Ovary (tissue), 9 donors: Measurements from ENCODE around the gene SPATA9. TPM values are rescaled to one million over a fixed set of nuclear protein-coding genes. Genes with fewer than 3 reads are reported as not detected.

Experiments used
- DNase-seq, 5 donors: peaks; one replicate each; pipeline ENCODE4 v3.0.0-alpha.2; 2019 to 2020
- H3K27ac ChIP-seq, 2 donors: fragments of 200-600 bp; one replicate each; pipeline versions ENCODE4 v1.5.1 to v1.8.0; 2019 to 2022
- H3K27me3 ChIP-seq: fragments of 200-600 bp; one replicate; pipeline ENCODE4 v1.8.0; 2022
- H3K36me3 ChIP-seq: fragments of 200-600 bp; sonication (generic); one replicate; pipeline ENCODE4 v1.5.1; 2019
- H3K4me1 ChIP-seq: one replicate; pipeline ENCODE4 v1.8.1; 2013; ENCODE audit warnings: mild to moderate bottlenecking, moderate library complexity; ENCODE audit not compliant: insufficient read depth
- H3K4me3 ChIP-seq: fragments of 200-600 bp; sonication (generic); one replicate; pipeline ENCODE4 v1.5.1; 2017
- H3K9me3 ChIP-seq, 2 donors: fragments of 200-600 bp in 1 of 2; sonication (generic) in 1 of 2; one replicate each; pipeline versions ENCODE4 v1.5.1 to v1.8.1; 2013 to 2019; ENCODE audit warnings: mild to moderate bottlenecking in 1 of 2, moderate library complexity in 1 of 2
- CTCF ChIP-seq, 3 donors: fragments of 450-650 bp in 2 of 3; fragments of 200-600 bp in 1 of 3; IDR thresholded peaks; one replicate each; pipeline versions ENCODE4 v1.5.1 to v1.8.0; 2016 to 2022; ENCODE audit warnings: antibody characterized with exemption in 3 of 3, mild to moderate bottlenecking in 1 of 3
- EP300 ChIP-seq: sonication (generic); formaldehyde crosslinking; IDR thresholded peaks from one replicate; pipeline ENCODE4 v1.6.1; 2017; ENCODE audit warnings: antibody characterized with exemption
- POLR2A ChIP-seq: fragments of 450-650 bp; IDR thresholded peaks from one replicate; pipeline ENCODE4 v1.6.1; 2017; ENCODE audit warnings: antibody characterized with exemption, mild to moderate bottlenecking, moderate library complexity
- WGBS, 3 donors: extraction: QIAGEN DNeasy Blood & Tissue Kit in 1 of 3; methylation state at CpG; one replicate each; pipeline versions ENCODE4 v1.1.5 to v1.1.7; 2013 to 2017; 5-methylcytosine and 5-hydroxymethylcytosine counted together
- intact Hi-C, 4 donors: fragments of 100-400 bp; cut with DNase I; formaldehyde crosslinking; loops; one replicate each; pipeline versions ENCODE4 v1.11.0 to v1.15.1; 2022 to 2023
- polyA plus RNA-seq, 2 donors: library from polyadenylated mRNA; stranded (reverse); fragments of 200-250 nt in 1 of 2; fragments of 350-450 nt in 1 of 2; fragmentation: Illumina TruSeq in 1 of 2; extraction: RNeasy Lipid Tissue Mini Kit (QIAGEN cat#74804) in 1 of 2; gene quantifications; one replicate each; pipeline ENCODE4 v1.2.3, GENCODE V29; 2013 to 2014
- total RNA-seq, 7 donors: library from RNA; depleted of rRNA in 2 of 7; stranded (reverse); fragments of >200 nt in 2 of 7; fragmentation: NEBNext Ultra II Directional in 3 of 7; extraction: Animal tissue kit (Norgen Biotek cat#: 25700) in 3 of 7; gene quantifications; one replicate each; pipeline versions ENCODE4 v1.1.0 to v1.2.4, GENCODE V29; 2016 to 2023
- donor health status: DM: no; HTN: no; CAD: no; lungs with moderate emphysema.
- donor health status: DM: no; HTN: no; CAD: no.
- donor health status: Bipolar disorder and iron deficiency.
- donor health status: DM: yes; HTN: yes; CAD: no.
- donor health status: DM: no; HTN: no; CAD: no.
- donor health status: DM: yes; HTN: yes; CAD: no.

The SPATA9 gene
- total and polyA plus RNA-seq, 9 donors: 0.46 to 1.7 (median 0.89) TPM

GRCh38 chr5:95720094-95720786 lies 37.4 kb upstream of the SPATA9 start:
- 11 to 23% (median 17%) methylated on average over 3 of the region's 3 CpGs for WGBS, 3 donors
- TF ChIP-seq EP300: no peak
- no peak for TF ChIP-seq CTCF (IDR thresholded peaks at IDR 0.05)
- TF ChIP-seq POLR2A: no peak
- peaks cover 10% of the 10 kb centered on the region for H3K4me1 ChIP-seq
- no peaks in the 10 kb centered on the region for H3K9me3 ChIP-seq
- H3K36me3 ChIP-seq: no peaks in the 10 kb centered on the region
- peak overlapping the region in 1 of 2 donors; percentile 46 for H3K27ac ChIP-seq
- intact Hi-C loops: no loop called here
- no peaks in the 10 kb centered on the region for H3K27me3 ChIP-seq
- H3K4me3 ChIP-seq: no peak overlapping the region
- DNase-seq: no peak

- intact Hi-C loops: loop anchor here in 1 of 4 donors (5.0 kb wide), 1 partner anchor 46 kb away; no protein-coding TSS in a partner anchor
- no peaks in the 10 kb centered on the region for H3K9me3 ChIP-seq
- TF ChIP-seq CTCF (IDR thresholded peaks at IDR 0.05): no peak
- no peak for TF ChIP-seq EP300
- TF ChIP-seq POLR2A: no peak
- H3K36me3 ChIP-seq: no peaks in the 10 kb centered on the region
- DNase-seq: no peak
- 91 to 93% (median 92%) methylated on average over 2 of the region's 2 CpGs for WGBS, 3 donors
- H3K4me1 ChIP-seq: peaks cover 10% of the 10 kb centered on the region
- H3K27me3 ChIP-seq: no peaks in the 10 kb centered on the region
- no peak overlapping the region for H3K4me3 ChIP-seq
- H3K27ac ChIP-seq: no peak overlapping the region
Observed at GRCh38 chr5:95718738-95719137, 35.9 kb upstream of the SPATA9 start.

- H3K27me3 ChIP-seq: no peaks in the 10 kb centered on the region
- no peaks in the 10 kb centered on the region for H3K36me3 ChIP-seq
- no peaks in the 10 kb centered on the region for H3K9me3 ChIP-seq
- no peak for DNase-seq
- H3K4me1 ChIP-seq: peaks cover 8% of the 10 kb centered on the region
- H3K4me3 ChIP-seq: no peak overlapping the region
- WGBS, 3 donors: 79 to 93% (median 91%) methylated on average over 2 of the region's 2 CpGs
- intact Hi-C loops: loop anchor here in 1 of 4 donors (5.0 kb wide), 1 partner anchor 46 kb away; no protein-coding TSS in a partner anchor
- no peak overlapping the region for H3K27ac ChIP-seq
- TF ChIP-seq POLR2A (no peak), EP300 (no peak), CTCF (IDR thresholded peaks at IDR 0.05) (no peak)
Observed at GRCh38 chr5:95718203-95718602, 35.4 kb upstream of the SPATA9 start.

GRCh38 chr5:95717439-95717838 lies 34.6 kb upstream of the SPATA9 start:
- intact Hi-C loops: loop anchor here in 1 of 4 donors (5.0 kb wide), 1 partner anchor 45 kb away; no protein-coding TSS in a partner anchor
- 90 to 94% (median 94%) methylated on average over 2 of the region's 2 CpGs for WGBS, 3 donors
- H3K27me3 ChIP-seq: no peaks in the 10 kb centered on the region
- H3K4me3 ChIP-seq: no peak overlapping the region
- DNase-seq: no peak
- peaks cover 5% of the 10 kb centered on the region for H3K4me1 ChIP-seq
- no peak overlapping the region for H3K27ac ChIP-seq
- no peaks in the 10 kb centered on the region for H3K36me3 ChIP-seq
- no peaks in the 10 kb centered on the region for H3K9me3 ChIP-seq
- no peak for TF ChIP-seq POLR2A
- TF ChIP-seq CTCF (IDR thresholded peaks at IDR 0.05): no peak
- no peak for TF ChIP-seq EP300
